SJCRH30 (cell line): ENCODE measurements around the gene MYO18A. TPM values are rescaled to one million over a fixed set of nuclear protein-coding genes. Genes with fewer than 3 reads are reported as not detected.

ENCODE experiments used
- DNase-seq, 2 experiments: peaks; one replicate each; pipeline ENCODE4 v3.0.0-alpha.2; 2015 to 2020
- H3K27ac ChIP-seq: fragments of 250-450 bp; sonication (Bioruptor Pico); 2 replicates; pipeline ENCODE4 v1.5.1; 2020; ENCODE audit warnings: mild to moderate bottlenecking, moderate library complexity
- H3K27me3 ChIP-seq: fragments of 250-450 bp; sonication (Bioruptor Pico); 2 replicates; pipeline ENCODE4 v1.5.1; 2020; ENCODE audit warnings: mild to moderate bottlenecking, moderate library complexity
- H3K36me3 ChIP-seq: fragments of 250-450 bp; sonication (Bioruptor Pico); 2 replicates; pipeline ENCODE4 v1.5.1; 2020; ENCODE audit warnings: mild to moderate bottlenecking, moderate library complexity
- H3K4me1 ChIP-seq: fragments of 250-450 bp; sonication (Bioruptor Pico); 2 replicates; pipeline ENCODE4 v1.5.1; 2020; ENCODE audit warnings: mild to moderate bottlenecking, moderate library complexity
- H3K4me3 ChIP-seq: fragments of 250-450 bp; sonication (Bioruptor Pico); 2 replicates; pipeline ENCODE4 v1.5.1; 2020; ENCODE audit warnings: mild to moderate bottlenecking, moderate library complexity
- H3K9me3 ChIP-seq: fragments of 250-450 bp; sonication (Bioruptor Pico); replicated peaks from 2 replicates; pipeline ENCODE4 v1.5.1; 2020; ENCODE audit warnings: mild to moderate bottlenecking, moderate library complexity
- total RNA-seq: library from RNA; depleted of rRNA; stranded (reverse); fragments of >200 nt; shearing (Covaris generic); gene quantifications from 2 replicates; pipeline ENCODE4 v1.2.3, GENCODE V29; 2014

Gene MYO18A
- total RNA-seq, 1 experiment from 2014 or later = 91.9 TPM

GRCh38 chr17:29107933-29108822 is 72.0 kb downstream of the MYO18A start:
- Histone ChIP-seq H3K36me3 (peaks cover 66% of the 10 kb centered on the region), H3K4me1 (peaks cover 39% of the 10 kb centered on the region), H3K4me3 (no peak overlapping the region), H3K9me3 (no peaks in the 10 kb centered on the region), H3K27me3 (no peaks in the 10 kb centered on the region), H3K27ac (no peak overlapping the region)
- no peak for DNase-seq

GRCh38 chr17:29107084-29107483 is 73.1 kb downstream of the MYO18A start:
- no peaks in the 10 kb centered on the region for H3K27me3 ChIP-seq
- peaks cover 37% of the 10 kb centered on the region for H3K4me1 ChIP-seq
- no peak for DNase-seq
- no peak overlapping the region for H3K27ac ChIP-seq
- H3K4me3 ChIP-seq = no peak overlapping the region
- H3K9me3 ChIP-seq = no peaks in the 10 kb centered on the region
- peaks cover 71% of the 10 kb centered on the region for H3K36me3 ChIP-seq

- DNase-seq = peak in 1 of 2 experiments; percentile 51
- H3K27me3 ChIP-seq = no peaks in the 10 kb centered on the region
- peaks cover 24% of the 10 kb centered on the region for H3K4me1 ChIP-seq
- no peaks in the 10 kb centered on the region for H3K9me3 ChIP-seq
- H3K4me3 ChIP-seq = no peak overlapping the region
- H3K36me3 ChIP-seq = peaks cover 68% of the 10 kb centered on the region
- H3K27ac ChIP-seq = peak overlapping the region; percentile 23
These were observed 76.9 kb downstream of the MYO18A start for GRCh38 chr17:29103341-29103740.

- Histone ChIP-seq H3K27ac (peak overlapping the region; percentile 23), H3K36me3 (peaks cover 67% of the 10 kb centered on the region), H3K9me3 (no peaks in the 10 kb centered on the region), H3K4me1 (peaks cover 19% of the 10 kb centered on the region), H3K4me3 (no peak overlapping the region), H3K27me3 (no peaks in the 10 kb centered on the region)
- DNase-seq = no peak
These were observed 77.4 kb downstream of the MYO18A start for GRCh38 chr17:29102741-29103181.

- no peak overlapping the region for H3K4me3 ChIP-seq
- H3K27ac ChIP-seq = peak overlapping the region; percentile 23
- no peaks in the 10 kb centered on the region for H3K27me3 ChIP-seq
- DNase-seq = peak; percentile 40 to 49
- H3K36me3 ChIP-seq = peaks cover 72% of the 10 kb centered on the region
- H3K9me3 ChIP-seq = no peaks in the 10 kb centered on the region
- H3K4me1 ChIP-seq = peaks cover 19% of the 10 kb centered on the region
These were observed 78.2 kb downstream of the MYO18A start for GRCh38 chr17:29102046-29102445.

- DNase-seq = no peak
- Histone ChIP-seq H3K27ac (no peak overlapping the region), H3K4me3 (no peak overlapping the region), H3K4me1 (peaks cover 19% of the 10 kb centered on the region), H3K27me3 (no peaks in the 10 kb centered on the region), H3K36me3 (peaks cover 64% of the 10 kb centered on the region), H3K9me3 (no peaks in the 10 kb centered on the region)
These were observed 79.9 kb downstream of the MYO18A start for GRCh38 chr17:29100296-29100695.

- H3K4me3 ChIP-seq = no peak overlapping the region
- H3K4me1 ChIP-seq = peaks cover 19% of the 10 kb centered on the region
- peaks cover 67% of the 10 kb centered on the region for H3K36me3 ChIP-seq
- no peaks in the 10 kb centered on the region for H3K9me3 ChIP-seq
- DNase-seq = no peak
- H3K27me3 ChIP-seq = no peaks in the 10 kb centered on the region
- H3K27ac ChIP-seq = no peak overlapping the region
These were observed 80.7 kb downstream of the MYO18A start for GRCh38 chr17:29099527-29099926.

GRCh38 chr17:29096094-29096493 is 84.1 kb downstream of the MYO18A start:
- H3K36me3 ChIP-seq = peaks cover 63% of the 10 kb centered on the region
- no peaks in the 10 kb centered on the region for H3K27me3 ChIP-seq
- H3K27ac ChIP-seq = no peak overlapping the region
- no peak for DNase-seq
- H3K9me3 ChIP-seq = no peaks in the 10 kb centered on the region
- peaks cover 18% of the 10 kb centered on the region for H3K4me1 ChIP-seq
- no peak overlapping the region for H3K4me3 ChIP-seq

GRCh38 chr17:29095439-29095838 is 84.8 kb downstream of the MYO18A start:
- Histone ChIP-seq H3K36me3 (peaks cover 65% of the 10 kb centered on the region), H3K9me3 (no peaks in the 10 kb centered on the region), H3K27ac (no peak overlapping the region), H3K4me1 (peaks cover 23% of the 10 kb centered on the region), H3K27me3 (no peaks in the 10 kb centered on the region), H3K4me3 (no peak overlapping the region)
- DNase-seq = no peak

GRCh38 chr17:29094101-29094708 is 86.0 kb downstream of the MYO18A start:
- Histone ChIP-seq H3K4me3 (no peak overlapping the region), H3K27ac (no peak overlapping the region), H3K4me1 (peaks cover 23% of the 10 kb centered on the region), H3K9me3 (no peaks in the 10 kb centered on the region), H3K27me3 (no peaks in the 10 kb centered on the region), H3K36me3 (peaks cover 76% of the 10 kb centered on the region)
- no peak for DNase-seq

- DNase-seq = no peak
- Histone ChIP-seq H3K4me1 (peaks cover 23% of the 10 kb centered on the region), H3K36me3 (peaks cover 74% of the 10 kb centered on the region), H3K9me3 (no peaks in the 10 kb centered on the region), H3K4me3 (no peak overlapping the region), H3K27ac (no peak overlapping the region), H3K27me3 (no peaks in the 10 kb centered on the region)
These were observed 86.9 kb downstream of the MYO18A start for GRCh38 chr17:29093090-29093871.

GRCh38 chr17:29091606-29092289 is 88.5 kb downstream of the MYO18A start:
- DNase-seq = peak; percentile 93 to 98

GRCh38 chr17:29090750-29091605 is 89.2 kb downstream of the MYO18A start:
- Histone ChIP-seq H3K36me3 (peaks cover 76% of the 10 kb centered on the region), H3K4me1 (peaks cover 23% of the 10 kb centered on the region), H3K27me3 (no peaks in the 10 kb centered on the region), H3K27ac (peak overlapping the region; percentile 74), H3K4me3 (no peak overlapping the region), H3K9me3 (no peaks in the 10 kb centered on the region)
- peak; percentile 59 to 72 for DNase-seq

More at GRCh38 chr17:29091606-29092289, 88.5 kb downstream of the MYO18A start:
- Histone ChIP-seq H3K27ac (peak overlapping the region; percentile 74), H3K27me3 (no peaks in the 10 kb centered on the region), H3K36me3 (peaks cover 73% of the 10 kb centered on the region), H3K9me3 (no peaks in the 10 kb centered on the region), H3K4me3 (no peak overlapping the region), H3K4me1 (peaks cover 23% of the 10 kb centered on the region)
